ENCODE measurements around the gene GPRC5B.

- no peak for TF ChIP-seq CTCF (IDR thresholded peaks at IDR 0.05; ENCODE audit: low read length)
- TF ChIP-seq EZH2phosphoT487 (IDR thresholded peaks at IDR 0.05; ENCODE audit: low read length), result no peak
These were observed 47.2 kb downstream of the GPRC5B start for GRCh38 chr16:19837331-19837980.
